ENCODE data around the gene PID1.

The PID1 gene

GRCh38 chr2:229169751-229170150 is 101.3 kb downstream of the PID1 start:
- no peak for DNase-seq (ENCODE audit: low read depth in 2 of 2)

GRCh38 chr2:229164545-229165249 is 106.4 kb downstream of the PID1 start:
- DNase-seq (ENCODE audit: low read depth in 2 of 2): no peak

GRCh38 chr2:229163893-229164292 is 107.2 kb downstream of the PID1 start:
- no peak for DNase-seq (ENCODE audit: low read depth in 2 of 2)

- no peak for DNase-seq (ENCODE audit: low read depth in 2 of 2)
Observed at GRCh38 chr2:229162015-229162414, 109.1 kb downstream of the PID1 start.

- DNase-seq (ENCODE audit: low read depth in 2 of 2): no peak
Observed at GRCh38 chr2:229160984-229161383, 110.1 kb downstream of the PID1 start.

GRCh38 chr2:229160180-229160579 is 110.9 kb downstream of the PID1 start:
- DNase-seq (ENCODE audit: low read depth in 2 of 2): no peak

GRCh38 chr2:229159405-229159804 is 111.7 kb downstream of the PID1 start:
- DNase-seq (ENCODE audit: low read depth in 2 of 2): no peak

GRCh38 chr2:229154381-229154780 is 116.7 kb downstream of the PID1 start:
- no peak for DNase-seq (ENCODE audit: low read depth in 2 of 2)

- DNase-seq (ENCODE audit: low read depth in 2 of 2): no peak
Observed at GRCh38 chr2:229153951-229154350, 117.1 kb downstream of the PID1 start.

- no peak for DNase-seq (ENCODE audit: low read depth in 2 of 2)
Observed at GRCh38 chr2:229153267-229153666, 117.8 kb downstream of the PID1 start.

- no peak for DNase-seq (ENCODE audit: low read depth in 2 of 2)
Observed at GRCh38 chr2:229152674-229153073, 118.4 kb downstream of the PID1 start.

GRCh38 chr2:229150317-229150716 is 120.8 kb downstream of the PID1 start:
- DNase-seq (ENCODE audit: low read depth in 2 of 2): no peak

GRCh38 chr2:229141424-229142025 is 129.6 kb downstream of the PID1 start:
- no peak for DNase-seq (ENCODE audit: low read depth in 2 of 2)

- no peak for DNase-seq (ENCODE audit: low read depth in 2 of 2)
Observed at GRCh38 chr2:229137639-229138038, 133.4 kb downstream of the PID1 start.

GRCh38 chr2:229137066-229137465 is 134.0 kb downstream of the PID1 start:
- no peak for DNase-seq (ENCODE audit: low read depth in 2 of 2)

- DNase-seq (ENCODE audit: low read depth in 2 of 2): no peak
Observed at GRCh38 chr2:229133155-229133772, 137.8 kb downstream of the PID1 start.

- no peak for DNase-seq (ENCODE audit: low read depth in 2 of 2)
Observed at GRCh38 chr2:229132236-229132635, 138.9 kb downstream of the PID1 start.

- no peak for DNase-seq (ENCODE audit: low read depth in 2 of 2)
Observed at GRCh38 chr2:229130522-229130921, 140.6 kb downstream of the PID1 start.

- no peak for DNase-seq (ENCODE audit: low read depth in 2 of 2)
Observed at GRCh38 chr2:229129738-229130371, 141.2 kb downstream of the PID1 start.

GRCh38 chr2:229127471-229127870 is 143.6 kb downstream of the PID1 start:
- no peak for DNase-seq (ENCODE audit: low read depth in 2 of 2)

- no peak for DNase-seq (ENCODE audit: low read depth in 2 of 2)
Observed at GRCh38 chr2:229126066-229126465, 145.0 kb downstream of the PID1 start.

GRCh38 chr2:229124136-229124535 is 147.0 kb downstream of the PID1 start:
- DNase-seq (ENCODE audit: low read depth in 2 of 2): no peak

- DNase-seq (ENCODE audit: low read depth in 2 of 2): no peak
Observed at GRCh38 chr2:229118927-229119326, 152.2 kb downstream of the PID1 start.
